Esophagus muscularis mucosa (tissue), 4 donors: ENCODE measurements around the gene DMRTC2. TPM values are rescaled to one million over a fixed set of nuclear protein-coding genes. Genes with fewer than 3 reads are reported as not detected.

Experiments used
- DNase-seq: peaks from one replicate; pipeline ENCODE4 v3.0.0-alpha.2; 2017; ENCODE audit errors: extremely low spot score
- H3K27ac ChIP-seq, 4 donors: fragments of 200-600 bp; sonication (generic); replicated peaks in 1 of 4; 1 replicate in 3 of 4; 2 replicates in 1 of 4; pipeline ENCODE4 v1.5.1; 2016 to 2019; ENCODE audit warnings: mild to moderate bottlenecking in 1 of 4
- H3K27me3 ChIP-seq, 4 donors: fragments of 200-600 bp; sonication (generic); one replicate each; pipeline versions ENCODE4 v1.5.1 to v1.6.0; 2016 to 2019
- H3K36me3 ChIP-seq, 4 donors: fragments of 200-600 bp; sonication (generic); one replicate each; pipeline ENCODE4 v1.5.1; 2016 to 2019
- H3K4me1 ChIP-seq, 4 donors: fragments of 200-600 bp; sonication (generic); one replicate each; pipeline ENCODE4 v1.5.1; 2016 to 2019
- H3K4me3 ChIP-seq, 4 donors: fragments of 200-600 bp; sonication (generic); 1 replicate in 2 of 4; 2 replicates in 2 of 4; pipeline ENCODE4 v1.5.1; 2016 to 2019; ENCODE audit warnings: mild to moderate bottlenecking in 4 of 4, moderate library complexity in 1 of 4
- H3K9me3 ChIP-seq, 4 donors: fragments of 200-600 bp; sonication (generic); 1 replicate in 3 of 4; 2 replicates in 1 of 4; pipeline ENCODE4 v1.5.1; 2016 to 2019
- CTCF ChIP-seq, 3 experiments: fragments of 200-600 bp in 2 of 3; fragments of 450-650 bp in 1 of 3; sonication (generic) in 2 of 3; IDR thresholded peaks; one replicate each; pipeline ENCODE4 v1.5.1; 2017 to 2019; ENCODE audit warnings: antibody characterized with exemption in 3 of 3, mild to moderate bottlenecking in 2 of 3, moderate library complexity in 1 of 3
- EP300 ChIP-seq: sonication (generic); formaldehyde crosslinking; IDR thresholded peaks from one replicate; pipeline ENCODE4 v1.6.1; 2017; ENCODE audit warnings: antibody characterized with exemption
- POLR2A ChIP-seq: fragments of 450-650 bp; IDR thresholded peaks from one replicate; pipeline ENCODE4 v1.6.1; 2017; ENCODE audit warnings: antibody characterized with exemption, moderate library complexity, mild to moderate bottlenecking, low read depth
- POLR2AphosphoS5 ChIP-seq, 2 donors: sonication (generic); formaldehyde crosslinking; IDR thresholded peaks; one replicate each; pipeline ENCODE4 v1.6.1; 2017; ENCODE audit warnings: antibody characterized with exemption in 2 of 2
- WGBS: methylation state at CpG from one replicate; pipeline ENCODE4 v1.1.5; 2018; 5-methylcytosine and 5-hydroxymethylcytosine counted together
- intact Hi-C: fragments of 100-400 bp; cut with DNase I; formaldehyde crosslinking; loops from one replicate; pipeline ENCODE4 v1.15.1; 2023
- total RNA-seq, 4 donors: library from RNA; depleted of rRNA; stranded (reverse); fragments of >200 nt; gene quantifications; one replicate each; pipeline versions ENCODE4 v1.1.0 to v1.2.1, GENCODE V29; 2016

The DMRTC2 gene
- total RNA-seq, 4 donors from 2014 or later, result not detected

GRCh38 chr19:41808663-41809566 is 35.9 kb upstream of the DMRTC2 start:
- WGBS, result 62% methylated on average over 13 of the region's 16 CpGs
- no peak for TF ChIP-seq EP300
- TF ChIP-seq CTCF (IDR thresholded peaks at IDR 0.05), result no peak
- no peak for TF ChIP-seq POLR2AphosphoS5 (IDR thresholded peaks at IDR 0.05)
- TF ChIP-seq POLR2A, result no peak
- no peaks in the 10 kb centered on the region for H3K9me3 ChIP-seq
- intact Hi-C loops, result no loop called here
- H3K27ac ChIP-seq, result no peak overlapping the region
- DNase-seq, result no peak
- H3K36me3 ChIP-seq, result no peaks in the 10 kb centered on the region
- no peak overlapping the region for H3K4me3 ChIP-seq
- peaks cover 0 to 7% (median 0%) of the 10 kb centered on the region in 4 donors for H3K4me1 ChIP-seq
- peaks cover 0 to 47% (median 0%) of the 10 kb centered on the region in 4 donors for H3K27me3 ChIP-seq

GRCh38 chr19:41810301-41810700 is 34.5 kb upstream of the DMRTC2 start:
- intact Hi-C loops, result no loop called here
- Histone ChIP-seq H3K27me3 (peaks cover 0 to 47% (median 0%) of the 10 kb centered on the region in 4 donors), H3K4me3 (no peak overlapping the region), H3K36me3 (no peaks in the 10 kb centered on the region), H3K27ac (peak overlapping the region in 1 of 4 donors; percentile 4), H3K9me3 (no peaks in the 10 kb centered on the region), H3K4me1 (peaks cover 0 to 7% (median 0%) of the 10 kb centered on the region in 4 donors)
- WGBS, result 46% methylated on average over 2 of the region's 4 CpGs
- no peak for DNase-seq
- no peak for TF ChIP-seq CTCF (IDR thresholded peaks at IDR 0.05)
- TF ChIP-seq EP300, result no peak
- TF ChIP-seq POLR2A, result no peak
- no peak for TF ChIP-seq POLR2AphosphoS5 (IDR thresholded peaks at IDR 0.05)

- Histone ChIP-seq H3K36me3 (no peaks in the 10 kb centered on the region), H3K4me1 (peaks cover 0 to 7% (median 0%) of the 10 kb centered on the region in 4 donors), H3K4me3 (no peak overlapping the region), H3K27ac (no peak overlapping the region), H3K27me3 (peaks cover 0 to 47% (median 0%) of the 10 kb centered on the region in 4 donors), H3K9me3 (no peaks in the 10 kb centered on the region)
- DNase-seq, result no peak
- no peak for TF ChIP-seq EP300
- TF ChIP-seq POLR2A, result no peak
- intact Hi-C loops, result no loop called here
- WGBS, result 42% methylated on average over 3 of the region's 3 CpGs
Measured at GRCh38 chr19:41811036-41811435, 33.8 kb upstream of the DMRTC2 start.

- no peak for DNase-seq
- Histone ChIP-seq H3K4me3 (no peak overlapping the region), H3K27ac (no peak overlapping the region), H3K27me3 (peaks cover 0 to 47% (median 0%) of the 10 kb centered on the region in 4 donors), H3K9me3 (no peaks in the 10 kb centered on the region), H3K36me3 (no peaks in the 10 kb centered on the region), H3K4me1 (peaks cover 0 to 7% (median 5%) of the 10 kb centered on the region in 4 donors)
- intact Hi-C loops, result no loop called here
- TF ChIP-seq POLR2A, result no peak
- 87% methylated on average over 3 of the region's 3 CpGs for WGBS
Measured at GRCh38 chr19:41811981-41812380, 32.9 kb upstream of the DMRTC2 start.

DNA sequence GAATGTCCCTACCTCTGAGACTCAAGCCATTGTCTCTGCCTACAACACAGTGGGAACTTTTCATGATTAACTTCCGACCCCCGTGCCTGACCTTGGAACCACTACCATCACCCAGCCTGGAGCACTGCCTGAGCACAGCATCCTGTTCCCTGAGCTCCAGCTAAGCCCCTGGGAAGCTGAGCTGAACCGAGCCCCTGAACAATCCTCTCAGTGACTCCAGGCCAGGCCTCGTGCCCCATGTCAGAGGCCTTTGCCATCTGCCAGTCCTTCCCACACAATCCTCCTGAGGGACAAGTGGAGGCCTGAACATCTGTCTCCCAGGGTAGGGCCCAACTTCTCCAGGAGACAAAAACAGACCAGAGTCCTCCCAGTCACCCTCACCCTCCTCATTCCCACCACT is 30.9 kb upstream of the DMRTC2 start:
- no peaks in the 10 kb centered on the region for H3K36me3 ChIP-seq
- intact Hi-C loops, result no loop called here
- 60% methylated on average over 4 of the region's 4 CpGs for WGBS
- H3K9me3 ChIP-seq, result no peaks in the 10 kb centered on the region
- no peak overlapping the region for H3K27ac ChIP-seq
- H3K4me1 ChIP-seq, result peaks cover 0 to 9% (median 6%) of the 10 kb centered on the region in 4 donors
- DNase-seq, result no peak
- H3K27me3 ChIP-seq, result peaks cover 0 to 33% (median 0%) of the 10 kb centered on the region in 4 donors
- no peak overlapping the region for H3K4me3 ChIP-seq
- TF ChIP-seq CTCF (IDR thresholded peaks at IDR 0.05) (no peak), POLR2A (no peak), POLR2AphosphoS5 (IDR thresholded peaks at IDR 0.05) (no peak), EP300 (no peak)
